Adrenal gland (tissue), 5 donors: ENCODE data around the gene SF3B1.

Experiments
- POLR2A ChIP-seq, 2 donors: fragments of 450-650 bp; IDR thresholded peaks; one replicate each; pipeline ENCODE4 v1.6.1; 2017; ENCODE audit warnings: antibody characterized with exemption in 2 of 2, mild to moderate bottlenecking in 2 of 2, moderate library complexity in 1 of 2
- TF ChIP-seq, protein P1 (sequence below), 6 experiments: fragments of 450-650 bp in 4 of 6; fragments of 200-600 bp in 2 of 6; sonication (generic) in 1 of 6; IDR thresholded peaks; 1 replicate in 5 of 6; 2 replicates in 1 of 6; pipeline versions ENCODE4 v1.5.1 to v1.8.0; 2016 to 2021; ENCODE audit warnings: antibody characterized with exemption in 6 of 6, mild to moderate bottlenecking in 2 of 6, moderate library complexity in 1 of 6
- donor health status: DM: no; HTN: no; CAD: no.

DNA sequence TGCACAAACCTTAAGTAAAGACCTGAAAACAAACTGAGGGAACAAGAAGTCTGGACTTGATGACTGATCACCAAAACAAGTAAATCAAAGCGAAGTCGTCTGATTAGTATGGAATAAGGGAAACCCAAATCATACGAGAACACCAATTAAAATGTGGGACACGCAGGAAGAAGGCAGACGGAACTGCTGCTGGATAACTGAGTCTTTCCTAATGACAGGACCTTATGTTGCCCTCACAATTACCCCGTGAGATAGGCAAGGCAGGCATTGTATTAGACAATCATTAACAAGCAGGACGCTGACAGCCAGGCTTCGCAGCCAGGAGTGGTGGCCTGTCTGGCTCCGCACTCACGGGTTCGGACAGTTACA lies 17.9 kb upstream of the SF3B1 start:
- TF ChIP-seq, protein P1, sequence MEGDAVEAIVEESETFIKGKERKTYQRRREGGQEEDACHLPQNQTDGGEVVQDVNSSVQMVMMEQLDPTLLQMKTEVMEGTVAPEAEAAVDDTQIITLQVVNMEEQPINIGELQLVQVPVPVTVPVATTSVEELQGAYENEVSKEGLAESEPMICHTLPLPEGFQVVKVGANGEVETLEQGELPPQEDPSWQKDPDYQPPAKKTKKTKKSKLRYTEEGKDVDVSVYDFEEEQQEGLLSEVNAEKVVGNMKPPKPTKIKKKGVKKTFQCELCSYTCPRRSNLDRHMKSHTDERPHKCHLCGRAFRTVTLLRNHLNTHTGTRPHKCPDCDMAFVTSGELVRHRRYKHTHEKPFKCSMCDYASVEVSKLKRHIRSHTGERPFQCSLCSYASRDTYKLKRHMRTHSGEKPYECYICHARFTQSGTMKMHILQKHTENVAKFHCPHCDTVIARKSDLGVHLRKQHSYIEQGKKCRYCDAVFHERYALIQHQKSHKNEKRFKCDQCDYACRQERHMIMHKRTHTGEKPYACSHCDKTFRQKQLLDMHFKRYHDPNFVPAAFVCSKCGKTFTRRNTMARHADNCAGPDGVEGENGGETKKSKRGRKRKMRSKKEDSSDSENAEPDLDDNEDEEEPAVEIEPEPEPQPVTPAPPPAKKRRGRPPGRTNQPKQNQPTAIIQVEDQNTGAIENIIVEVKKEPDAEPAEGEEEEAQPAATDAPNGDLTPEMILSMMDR (IDR thresholded peaks at IDR 0.05), result no peak
- no peak for TF ChIP-seq POLR2A (IDR thresholded peaks at IDR 0.05)
